ENCODE results near the gene CASQ2.

DNA sequence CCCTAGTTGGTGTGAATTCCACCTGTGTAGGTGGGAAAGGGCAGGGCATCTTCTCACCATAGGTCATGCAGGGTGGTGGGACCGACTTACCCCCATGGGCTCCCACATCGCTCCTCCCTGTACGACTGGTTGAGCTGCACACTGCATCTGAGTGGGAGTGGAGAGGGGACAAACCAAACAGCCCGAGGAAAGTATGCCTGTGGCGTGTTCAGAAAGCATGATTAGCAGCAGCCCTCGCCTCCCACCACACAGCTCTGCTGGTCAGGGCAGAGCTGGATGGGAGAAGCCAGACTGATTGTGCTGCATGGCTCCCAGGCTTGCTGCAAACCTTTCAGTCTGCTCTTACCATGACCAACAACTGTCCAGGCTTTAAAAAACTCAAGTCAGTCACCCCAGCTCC, 102.3 kb downstream of the CASQ2 start:
- no peak for TF ChIP-seq EZH2 (IDR thresholded peaks at IDR 0.05; ENCODE audit: borderline replicate concordance, low read depth, low read length, severe bottlenecking)
- TF ChIP-seq POLR2A (IDR thresholded peaks at IDR 0.05; ENCODE audit: low read depth, low read length), result no peak
- TF ChIP-seq, protein P1, sequence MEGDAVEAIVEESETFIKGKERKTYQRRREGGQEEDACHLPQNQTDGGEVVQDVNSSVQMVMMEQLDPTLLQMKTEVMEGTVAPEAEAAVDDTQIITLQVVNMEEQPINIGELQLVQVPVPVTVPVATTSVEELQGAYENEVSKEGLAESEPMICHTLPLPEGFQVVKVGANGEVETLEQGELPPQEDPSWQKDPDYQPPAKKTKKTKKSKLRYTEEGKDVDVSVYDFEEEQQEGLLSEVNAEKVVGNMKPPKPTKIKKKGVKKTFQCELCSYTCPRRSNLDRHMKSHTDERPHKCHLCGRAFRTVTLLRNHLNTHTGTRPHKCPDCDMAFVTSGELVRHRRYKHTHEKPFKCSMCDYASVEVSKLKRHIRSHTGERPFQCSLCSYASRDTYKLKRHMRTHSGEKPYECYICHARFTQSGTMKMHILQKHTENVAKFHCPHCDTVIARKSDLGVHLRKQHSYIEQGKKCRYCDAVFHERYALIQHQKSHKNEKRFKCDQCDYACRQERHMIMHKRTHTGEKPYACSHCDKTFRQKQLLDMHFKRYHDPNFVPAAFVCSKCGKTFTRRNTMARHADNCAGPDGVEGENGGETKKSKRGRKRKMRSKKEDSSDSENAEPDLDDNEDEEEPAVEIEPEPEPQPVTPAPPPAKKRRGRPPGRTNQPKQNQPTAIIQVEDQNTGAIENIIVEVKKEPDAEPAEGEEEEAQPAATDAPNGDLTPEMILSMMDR (IDR thresholded peaks at IDR 0.05; ENCODE audit: extremely low read depth in 1 of 2, insufficient read depth in 1 of 2, low read depth in 1 of 2, low read length in 2 of 2), result no peak

Measured in endothelial cell of umbilical vein (primary cell).